BE2C (cell line): ENCODE results near the gene SMTNL1.

Source experiments
- DNase-seq: peaks from one replicate; pipeline ENCODE4 v3.0.0-alpha.2; 2020
- H3K27me3 ChIP-seq: fragments of 250-450 bp; sonication (Bioruptor Pico); 2 replicates; pipeline ENCODE4 v1.5.1; 2020; ENCODE audit warnings: mild to moderate bottlenecking
- H3K36me3 ChIP-seq: fragments of 250-450 bp; sonication (Bioruptor Pico); 2 replicates; pipeline ENCODE4 v1.5.1; 2020; ENCODE audit warnings: mild to moderate bottlenecking
- H3K4me1 ChIP-seq: fragments of 250-450 bp; sonication (Bioruptor Pico); 2 replicates; pipeline ENCODE4 v1.5.1; 2020
- H3K4me3 ChIP-seq: 2 replicates; pipeline ENCODE4 v1.5.1; 2011; ENCODE audit warnings: low read depth, low read length
- H3K9me3 ChIP-seq: fragments of 250-450 bp; sonication (Bioruptor Pico); 2 replicates; pipeline ENCODE4 v1.5.1; 2020
- TF ChIP-seq, protein P1 (sequence below): IDR thresholded peaks from 2 replicates; pipeline ENCODE4 v1.5.1; 2012; ENCODE audit warnings: mild to moderate bottlenecking, low read depth, low read length

The SMTNL1 gene

DNA sequence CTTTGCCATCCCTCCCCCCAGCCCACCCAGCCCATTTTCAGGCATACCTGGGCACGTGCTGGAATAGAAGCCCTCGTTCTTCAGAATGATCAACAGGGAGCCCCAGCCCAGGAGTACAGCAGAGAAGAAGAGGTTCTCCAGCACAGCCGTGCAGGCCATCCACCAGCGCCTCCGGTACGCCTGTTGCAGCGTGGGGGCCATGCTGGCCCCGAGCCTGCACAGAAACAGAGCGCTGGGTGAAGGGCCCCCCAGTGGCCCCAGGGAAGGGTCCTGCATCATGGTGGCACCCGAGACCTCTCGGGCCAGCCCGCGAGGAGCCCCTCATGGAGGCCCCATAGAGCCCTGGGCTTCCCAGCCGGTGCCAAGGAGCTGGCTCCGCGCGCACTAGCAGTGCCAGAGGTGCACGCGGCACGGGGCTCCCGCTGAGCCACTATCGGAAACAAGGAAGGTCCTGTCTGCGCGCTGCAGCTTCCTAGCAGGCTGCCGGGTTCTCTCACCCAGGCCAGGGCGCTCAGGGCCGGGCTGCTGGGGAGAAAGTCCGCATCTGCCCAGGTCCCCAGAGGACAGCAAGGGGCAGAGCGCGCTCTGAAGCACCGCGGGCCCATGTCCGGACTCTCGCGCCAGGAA lies 23.4 kb upstream of the SMTNL1 start:
- Histone ChIP-seq H3K27me3 (no peaks in the 10 kb centered on the region), H3K36me3 (no peaks in the 10 kb centered on the region), H3K9me3 (no peaks in the 10 kb centered on the region), H3K4me1 (no peaks in the 10 kb centered on the region), H3K4me3 (peak overlapping the region; percentile 72)
- DNase-seq, result peak; percentile 36
- TF ChIP-seq, protein P1, sequence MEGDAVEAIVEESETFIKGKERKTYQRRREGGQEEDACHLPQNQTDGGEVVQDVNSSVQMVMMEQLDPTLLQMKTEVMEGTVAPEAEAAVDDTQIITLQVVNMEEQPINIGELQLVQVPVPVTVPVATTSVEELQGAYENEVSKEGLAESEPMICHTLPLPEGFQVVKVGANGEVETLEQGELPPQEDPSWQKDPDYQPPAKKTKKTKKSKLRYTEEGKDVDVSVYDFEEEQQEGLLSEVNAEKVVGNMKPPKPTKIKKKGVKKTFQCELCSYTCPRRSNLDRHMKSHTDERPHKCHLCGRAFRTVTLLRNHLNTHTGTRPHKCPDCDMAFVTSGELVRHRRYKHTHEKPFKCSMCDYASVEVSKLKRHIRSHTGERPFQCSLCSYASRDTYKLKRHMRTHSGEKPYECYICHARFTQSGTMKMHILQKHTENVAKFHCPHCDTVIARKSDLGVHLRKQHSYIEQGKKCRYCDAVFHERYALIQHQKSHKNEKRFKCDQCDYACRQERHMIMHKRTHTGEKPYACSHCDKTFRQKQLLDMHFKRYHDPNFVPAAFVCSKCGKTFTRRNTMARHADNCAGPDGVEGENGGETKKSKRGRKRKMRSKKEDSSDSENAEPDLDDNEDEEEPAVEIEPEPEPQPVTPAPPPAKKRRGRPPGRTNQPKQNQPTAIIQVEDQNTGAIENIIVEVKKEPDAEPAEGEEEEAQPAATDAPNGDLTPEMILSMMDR, result no peak

DNA sequence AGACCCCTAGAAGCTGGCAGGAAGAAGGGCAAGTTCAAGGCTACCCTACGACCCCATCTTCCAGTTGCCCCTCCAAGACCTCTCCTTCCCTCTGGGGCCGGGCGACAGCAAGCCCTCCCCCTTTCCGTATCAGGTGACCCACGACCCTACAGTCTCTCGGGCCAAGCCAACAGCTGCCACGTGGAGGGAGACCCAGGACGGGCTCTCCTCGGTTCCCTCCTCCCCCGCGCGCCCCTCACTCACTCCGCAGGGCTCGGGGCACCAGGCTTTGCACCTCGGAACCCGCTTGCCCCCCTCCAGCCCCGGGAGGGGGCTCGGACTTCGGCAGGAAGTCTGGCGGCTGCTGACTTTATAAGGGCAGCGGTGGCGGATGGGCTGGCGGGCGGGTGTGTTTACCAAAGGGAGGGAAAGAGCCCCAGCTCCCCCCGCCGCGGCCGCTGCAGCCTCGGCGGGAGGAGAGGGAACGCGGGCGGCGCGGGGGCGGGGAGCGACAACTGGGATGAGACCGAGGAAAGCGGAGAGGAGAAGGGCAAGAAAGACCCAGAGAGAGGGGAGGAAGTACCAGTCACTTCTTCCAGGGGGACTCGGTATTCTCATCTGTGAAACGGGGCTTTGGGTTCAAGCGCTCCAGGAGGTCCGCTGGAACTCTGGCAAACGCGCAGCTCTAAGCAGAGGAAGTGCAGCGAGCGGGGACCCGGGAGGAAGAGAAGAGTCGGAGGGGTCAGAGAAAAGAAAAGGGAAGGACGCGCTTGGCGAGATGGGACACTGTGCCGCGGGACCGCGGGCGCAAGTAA lies 22.7 kb upstream of the SMTNL1 start:
- H3K27me3 ChIP-seq, result no peaks in the 10 kb centered on the region
- H3K36me3 ChIP-seq, result no peaks in the 10 kb centered on the region
- DNase-seq, result peak; percentile 21
- peak overlapping the region; percentile 72 for H3K4me3 ChIP-seq
- H3K4me1 ChIP-seq, result no peaks in the 10 kb centered on the region
- TF ChIP-seq, protein P1, result no peak
- H3K9me3 ChIP-seq, result no peaks in the 10 kb centered on the region

DNA sequence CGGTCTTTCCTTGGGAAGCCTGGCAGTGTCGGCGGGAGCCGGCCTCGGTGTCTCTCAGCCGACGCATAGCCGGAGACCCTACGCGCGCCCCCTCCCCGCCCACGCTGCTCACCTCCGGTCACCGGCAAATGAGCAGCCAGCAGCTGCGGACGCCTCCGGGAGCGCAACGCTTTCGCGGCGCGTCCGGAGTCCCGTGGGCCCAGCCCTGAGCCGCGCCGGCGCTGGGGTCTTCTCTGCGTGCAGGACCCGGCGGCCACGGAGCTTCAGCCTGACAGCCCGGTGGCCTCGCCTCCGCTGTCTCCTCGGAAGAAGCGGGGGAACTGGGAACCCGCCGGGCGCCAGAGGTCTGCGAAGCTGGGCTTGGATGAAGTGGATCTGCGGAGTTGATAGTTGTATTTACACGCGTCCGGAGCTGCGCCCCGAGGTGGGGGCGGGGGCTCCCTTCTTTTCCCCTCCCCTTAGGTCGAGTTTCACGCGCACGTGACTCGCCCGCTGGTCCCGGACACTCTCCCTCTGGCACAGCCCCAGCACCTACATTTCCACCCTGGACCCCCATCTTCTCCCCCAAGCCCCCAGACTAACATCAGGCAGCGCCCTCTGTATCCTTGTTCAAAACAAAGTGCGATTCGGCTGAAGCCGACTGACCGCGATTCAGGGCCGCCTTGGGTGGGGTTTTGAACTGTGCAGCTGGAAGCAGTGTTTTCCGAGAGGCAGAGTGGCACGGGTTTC lies 21.9 kb upstream of the SMTNL1 start, which contains the start of gene SLC43A1:
Gene SLC43A1, minus strand, starts transcription at position 371 of the 729 bp plus-strand sequence. CDS start 1,591 bp downstream, outside the sequence.
- no peaks in the 10 kb centered on the region for H3K9me3 ChIP-seq
- TF ChIP-seq, protein P1, result no peak
- DNase-seq, result peak; percentile 25
- no peaks in the 10 kb centered on the region for H3K36me3 ChIP-seq
- H3K4me3 ChIP-seq, result peak within 1 kb of the TSS; percentile 72
- no peaks in the 10 kb centered on the region for H3K27me3 ChIP-seq
- no peaks in the 10 kb centered on the region for H3K4me1 ChIP-seq

DNA sequence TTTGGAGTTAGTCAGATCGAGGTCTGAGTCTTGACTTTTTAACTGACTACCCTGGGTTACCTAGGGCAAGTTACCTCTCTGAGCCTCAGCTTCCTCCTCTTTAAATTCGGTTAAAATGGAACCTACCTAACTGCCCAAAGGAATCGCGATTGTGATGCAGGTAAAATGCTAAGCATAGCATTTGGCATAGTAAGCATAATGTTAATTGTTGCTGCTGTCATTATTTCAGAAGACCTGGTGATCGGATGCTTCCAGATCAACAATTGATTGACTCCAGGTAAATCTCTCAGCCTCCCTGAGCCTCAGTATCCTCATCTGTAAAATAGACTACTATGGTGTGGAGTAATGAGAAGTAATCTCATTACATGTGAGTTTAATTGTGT lies 21.3 kb upstream of the SMTNL1 start:
- TF ChIP-seq, protein P1, result no peak
- H3K27me3 ChIP-seq, result no peaks in the 10 kb centered on the region
- H3K36me3 ChIP-seq, result no peaks in the 10 kb centered on the region
- H3K4me3 ChIP-seq, result peak overlapping the region; percentile 72
- H3K9me3 ChIP-seq, result no peaks in the 10 kb centered on the region
- no peak for DNase-seq
- no peaks in the 10 kb centered on the region for H3K4me1 ChIP-seq

DNA sequence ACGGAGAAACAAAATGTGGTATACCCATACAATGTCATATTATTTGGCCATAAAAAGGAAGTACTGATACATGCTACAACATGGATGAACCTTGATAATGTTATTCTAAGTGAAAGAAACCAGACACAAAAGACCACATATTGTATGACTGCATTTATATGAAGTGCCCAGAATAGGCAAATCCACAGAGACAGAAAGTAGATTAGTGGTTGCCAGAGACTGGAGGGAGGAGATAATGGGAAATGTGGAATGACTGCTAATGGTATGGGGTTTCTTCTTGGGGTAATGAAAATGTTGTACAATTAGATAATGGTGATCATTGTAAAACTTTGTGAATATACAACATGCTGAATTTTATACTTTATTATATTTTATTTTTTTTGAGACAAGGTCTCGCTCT lies 16.3 kb upstream of the SMTNL1 start:
- Histone ChIP-seq H3K27me3 (no peaks in the 10 kb centered on the region), H3K9me3 (no peaks in the 10 kb centered on the region), H3K36me3 (no peaks in the 10 kb centered on the region), H3K4me3 (no peak overlapping the region), H3K4me1 (no peaks in the 10 kb centered on the region)
- TF ChIP-seq, protein P1, result no peak
- DNase-seq, result no peak
